H1 (cell line): ENCODE data around the gene TMEM198. TPM values are rescaled to one million over a fixed set of nuclear protein-coding genes. Genes with fewer than 3 reads are reported as not detected.

ENCODE experiments used
- CTCF ChIA-PET: fragments of 300-600 bp; sonication (Branson Sonifier 250); formaldehyde crosslinking; loops from one replicate; lab custom pipeline; 2021; ENCODE audit not compliant: partially characterized antibody; lab: Charles Lee
- POLR2A ChIA-PET: fragments of 300-600 bp; sonication (Branson Sonifier 250); formaldehyde crosslinking; loops from one replicate; lab custom pipeline; 2021; ENCODE audit warnings: inconsistent platforms; ENCODE audit not compliant: partially characterized antibody; lab: Charles Lee
- DNase-seq, 2 experiments: peaks; one replicate each; pipeline versions ENCODE4 v3.0.0 to v3.0.0-alpha.2; 2010 to 2022; ENCODE audit warnings: low spot score in 2 of 2, low read depth in 1 of 2, mixed read lengths in 1 of 2
- FAIRE-seq: peaks from 2 replicates; lab custom pipeline; 2011; peaks lifted over from hg19 to GRCh38; lab: Jason Lieb, UNC
- H2AFZ ChIP-seq: 2 replicates; pipeline ENCODE4 v1.8.1; 2012; ENCODE audit warnings: low read length, inconsistent platforms
- H2AK5ac ChIP-seq: 2 replicates; pipeline ENCODE4 v1.6.1; 2013; ENCODE audit warnings: low read depth, low read length
- H2BK120ac ChIP-seq: replicated peaks from 2 replicates; pipeline ENCODE3; 2013; ENCODE audit warnings: low read depth, low read length, inconsistent platforms
- H2BK12ac ChIP-seq: 2 replicates; pipeline ENCODE4 v1.6.1; 2013; ENCODE audit warnings: low read depth, low read length
- H2BK15ac ChIP-seq: 2 replicates; pipeline ENCODE4 v1.6.1; 2013; ENCODE audit warnings: low read length
- H2BK20ac ChIP-seq: 2 replicates; pipeline ENCODE4 v1.6.1; 2013; ENCODE audit warnings: low read length
- H2BK5ac ChIP-seq: 2 replicates; pipeline ENCODE4 v1.6.1; 2013; ENCODE audit warnings: low read depth, low read length
- H3K14ac ChIP-seq: 2 replicates; pipeline ENCODE4 v1.6.1; 2013; ENCODE audit warnings: inconsistent platforms; ENCODE audit not compliant: insufficient read length
- H3K18ac ChIP-seq: 2 replicates; pipeline ENCODE4 v1.6.1; 2013; ENCODE audit warnings: low read length; ENCODE audit errors: extremely low read depth
- H3K23ac ChIP-seq: 2 replicates; pipeline ENCODE4 v1.6.1; 2013; ENCODE audit warnings: inconsistent platforms; ENCODE audit not compliant: insufficient read length
- H3K23me2 ChIP-seq: 2 replicates; pipeline ENCODE4 v1.6.1; 2013; ENCODE audit warnings: low read depth, low read length
- H3K27ac ChIP-seq: 2 replicates; pipeline ENCODE4 v1.6.1; 2011; ENCODE audit warnings: low read depth, low read length, inconsistent platforms
- H3K27me3 ChIP-seq, 4 experiments: replicated peaks in 1 of 4; 1 replicate in 1 of 4; 2 replicates in 3 of 4; pipeline versions ENCODE4 v1.6.1 to v1.8.1; 2011 to 2013; ENCODE audit warnings: low read length in 3 of 4, mild to moderate bottlenecking in 3 of 4, inconsistent platforms in 2 of 4, mixed read lengths in 2 of 4, moderate library complexity in 1 of 4; ENCODE audit not compliant: control insufficient read depth in 3 of 4, insufficient read depth in 3 of 4; ENCODE audit errors: extremely low read depth in 1 of 4
- H3K36me3 ChIP-seq, 4 experiments: 2 replicates each; pipeline versions ENCODE4 v1.6.1 to v1.8.1; 2011 to 2013; ENCODE audit warnings: mild to moderate bottlenecking in 4 of 4, low read length in 3 of 4, moderate library complexity in 2 of 4, control low read depth in 1 of 4, inconsistent platforms in 1 of 4; ENCODE audit not compliant: insufficient read depth in 4 of 4, control insufficient read depth in 2 of 4
- H3K4ac ChIP-seq: replicated peaks from 2 replicates; pipeline ENCODE3; 2013; ENCODE audit warnings: low read length, low read depth, mixed read lengths, inconsistent platforms; ENCODE audit not compliant: insufficient read length
- H3K4me1 ChIP-seq, 4 experiments: replicated peaks in 1 of 4; 1 replicate in 1 of 4; 2 replicates in 3 of 4; pipeline versions ENCODE4 v1.6.1 to v1.8.1; 2011 to 2013; ENCODE audit warnings: low read length in 3 of 4, inconsistent platforms in 2 of 4, mixed read lengths in 1 of 4; ENCODE audit not compliant: insufficient read depth in 4 of 4, control insufficient read depth in 3 of 4
- H3K4me2 ChIP-seq, 2 experiments: 2 replicates each; pipeline versions ENCODE4 v1.6.1 to v1.8.1; 2011 to 2013; ENCODE audit warnings: low read depth in 2 of 2, low read length in 2 of 2, control low read depth in 1 of 2, inconsistent platforms in 1 of 2, mild to moderate bottlenecking in 1 of 2; ENCODE audit not compliant: insufficient read depth in 1 of 2
- H3K4me3 ChIP-seq, 4 experiments: fragments of 200-600, 300-600 bp in 1 of 4; sonication (generic), shearing (Covaris generic), sonication (Bioruptor Twin) in 1 of 4; 2 replicates each; pipeline versions ENCODE4 v1.5.1 to v1.8.1; 2011 to 2016; ENCODE audit warnings: low read length in 4 of 4, low read depth in 3 of 4, control low read depth in 2 of 4, inconsistent platforms in 2 of 4, mild to moderate bottlenecking in 2 of 4, mixed read lengths in 1 of 4, moderate library complexity in 1 of 4; ENCODE audit not compliant: insufficient read depth in 2 of 4; ENCODE audit errors: extremely low read depth in 1 of 4
- H3K56ac ChIP-seq: replicated peaks from 2 replicates; pipeline ENCODE3; 2013; ENCODE audit warnings: low read depth, mild to moderate bottlenecking, mixed read lengths, low read length, inconsistent platforms; ENCODE audit not compliant: insufficient read length
- H3K79me1 ChIP-seq: 2 replicates; pipeline ENCODE4 v1.6.1; 2013; ENCODE audit warnings: low read depth, low read length, control low read depth
- H3K79me2 ChIP-seq, 2 experiments: 2 replicates each; pipeline versions ENCODE4 v1.6.1 to v1.8.1; 2012 to 2013; ENCODE audit warnings: low read length in 2 of 2, mild to moderate bottlenecking in 2 of 2, inconsistent platforms in 1 of 2; ENCODE audit not compliant: insufficient read depth in 2 of 2, control insufficient read depth in 1 of 2
- H3K9ac ChIP-seq, 4 experiments: replicated peaks in 1 of 4; 1 replicate in 1 of 4; 2 replicates in 3 of 4; pipeline versions ENCODE4 v1.6.1 to v1.8.1; 2011 to 2013; ENCODE audit warnings: low read depth in 3 of 4, low read length in 3 of 4, control low read depth in 2 of 4, mild to moderate bottlenecking in 2 of 4, moderate library complexity in 2 of 4, inconsistent platforms in 1 of 4; ENCODE audit errors: extremely low read depth in 1 of 4
- H3K9me3 ChIP-seq, 2 experiments: 2 replicates each; pipeline versions ENCODE4 v1.6.1 to v1.8.1; 2012 to 2013; ENCODE audit warnings: mild to moderate bottlenecking in 2 of 2, moderate library complexity in 2 of 2, control low read depth in 1 of 2, inconsistent platforms in 1 of 2, low read depth in 1 of 2, low read length in 1 of 2, mixed read lengths in 1 of 2; ENCODE audit not compliant: insufficient read depth in 2 of 2
- H4K20me1 ChIP-seq, 2 experiments: replicated peaks in 1 of 2; 2 replicates each; pipeline versions ENCODE3 to v1.8.1; 2011 to 2013; ENCODE audit warnings: inconsistent platforms in 2 of 2, low read length in 2 of 2, mild to moderate bottlenecking in 1 of 2; ENCODE audit not compliant: insufficient read depth in 2 of 2, control insufficient read depth in 1 of 2
- H4K5ac ChIP-seq: 2 replicates; pipeline ENCODE4 v1.6.1; 2013; ENCODE audit warnings: low read length, low read depth, mixed read lengths, inconsistent platforms; ENCODE audit not compliant: insufficient read length
- H4K8ac ChIP-seq: 2 replicates; pipeline ENCODE4 v1.8.0; 2013; ENCODE audit warnings: mild to moderate bottlenecking, moderate library complexity, low read length, inconsistent platforms; ENCODE audit not compliant: insufficient read depth; ENCODE audit errors: extremely low read depth
- H4K91ac ChIP-seq: replicated peaks from 2 replicates; pipeline ENCODE3; 2013; ENCODE audit warnings: low read length, mixed read lengths, inconsistent platforms; ENCODE audit not compliant: insufficient read length
- CBX8 ChIP-seq: fragments of 300-800, 300-1000 bp; sonication (generic); IDR thresholded peaks from 2 replicates; pipeline ENCODE4 v1.7.1; 2016; ENCODE audit warnings: low read depth, low read length, borderline replicate concordance
- POLR2AphosphoS5 ChIP-seq: IDR thresholded peaks from 2 replicates; pipeline ENCODE4 v1.6.1; 2011; ENCODE audit warnings: low read depth, low read length
- POU5F1 ChIP-seq: IDR thresholded peaks from 2 replicates; pipeline ENCODE4 v1.6.1; 2011; ENCODE audit warnings: low read depth, mild to moderate bottlenecking, low read length, moderate library complexity
- SIX5 ChIP-seq: IDR thresholded peaks from 2 replicates; pipeline ENCODE4 v1.6.1; 2011; ENCODE audit warnings: mild to moderate bottlenecking, low read depth, low read length
- TAF7 ChIP-seq: optimal IDR thresholded peaks from 2 replicates; pipeline ENCODE3; 2011; ENCODE audit warnings: low read depth, mild to moderate bottlenecking, inconsistent platforms, low read length, moderate library complexity, borderline replicate concordance
- WGBS, 2 experiments: shearing (Covaris generic) in 1 of 2; methylation state at CpG; one replicate each; pipeline versions ENCODE4 v1.1.6 to v1.1.7; 2013 to 2015; ENCODE audit warnings: low lambda C conversion rate in 2 of 2, mixed read lengths in 2 of 2, inconsistent platforms in 1 of 2, low coverage in 1 of 2, missing lambda C conversion rate in 1 of 2; ENCODE audit not compliant: insufficient replicate concordance in 2 of 2, insufficient coverage in 1 of 2, insufficient read length in 1 of 2; ENCODE audit errors: extremely low coverage in 1 of 2, missing lambda C conversion rate in 1 of 2; 5-methylcytosine and 5-hydroxymethylcytosine counted together
- polyA plus RNA-seq, 7 experiments: library from polyadenylated mRNA; depleted of rRNA in 3 of 7; stranded (reverse) in 5 of 7; unstranded in 2 of 7; fragments of >200 nt in 5 of 7; fragments of 200-250 nt in 2 of 7; gene quantifications; 1 replicate in 5 of 7; 2 replicates in 1 of 7; 4 replicates in 1 of 7; pipeline versions ENCODE4 v1.2.1 to v1.2.3, GENCODE V29; 2011 to 2013; ENCODE audit warnings: missing spikeins in 2 of 7, mixed read lengths in 2 of 7
- total RNA-seq: library from RNA; stranded (reverse); fragmentation: NEBNext Ultra II Directional; extraction: Animal tissue kit (Norgen Biotek cat#: 25700); gene quantifications from 2 replicates; pipeline ENCODE4 v1.2.1, GENCODE V29; 2021

TMEM198 gene
- total and polyA plus RNA-seq, 2 of the 8 experiments (the other 6 are each of a cell fraction or from before 2014, with no cell fraction given), result 10.2 to 10.4 TPM

DNA sequence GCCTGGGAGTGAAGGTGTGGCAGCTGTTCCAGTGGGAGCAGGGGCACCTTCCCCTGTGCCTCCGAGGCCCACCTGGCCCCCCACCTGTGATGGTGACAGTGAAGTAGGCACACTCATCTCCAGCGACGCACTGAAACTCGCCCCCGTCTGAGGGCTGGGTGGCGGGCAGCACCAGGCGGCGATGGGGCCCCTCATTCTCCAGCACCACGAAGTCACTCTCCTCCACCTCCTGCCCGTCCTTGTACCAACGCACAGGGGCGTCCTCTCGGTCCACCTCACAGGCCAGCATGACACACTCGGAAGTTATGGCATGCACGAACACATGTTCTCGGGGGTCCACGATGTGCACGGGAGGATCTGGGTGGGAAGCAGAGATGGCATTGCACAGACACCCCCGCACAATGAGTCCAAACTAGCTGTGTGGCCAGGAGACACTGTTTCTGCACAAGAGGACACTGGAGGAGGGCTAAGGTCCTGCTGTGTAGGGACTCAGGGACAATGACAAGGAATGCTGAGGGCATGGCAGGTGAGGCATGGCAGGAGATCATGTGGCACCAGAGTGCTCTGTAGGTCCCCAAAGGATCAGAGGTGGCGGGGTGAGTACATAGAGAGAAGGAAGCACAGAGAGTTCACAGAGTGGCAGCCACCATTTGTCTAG is 19.6 kb downstream of the TMEM198 start:
- Histone ChIP-seq H3K4me1 (peaks cover 6 to 63% (median 52%) of the 10 kb centered on the region in 4 experiments), H3K4me3 (no peak overlapping the region), H3K36me3 (peaks cover 0 to 48% (median 11%) of the 10 kb centered on the region in 4 experiments; a peak in 6 of 8 replicates), H3K18ac (peak overlapping the region; percentile 34; the same call in 1 of the 2 replicates), H3K27me3 (no peaks in the 10 kb centered on the region), H3K79me1 (0 out of 2 replicates have a peak, but pooled peaks cover 2% of the 10 kb centered on the region), H4K5ac (no peak overlapping the region), H3K23ac (no peak overlapping the region), H2BK12ac (peak overlapping the region; percentile 100), H4K20me1 (no peaks in the 10 kb centered on the region), H2BK5ac (peak overlapping the region; percentile 100; the same call in 1 of the 2 replicates), H2AK5ac (peak overlapping the region; percentile 100), H3K14ac (no peak overlapping the region), H3K56ac (no peak overlapping the region), H3K9me3 (peaks cover 0 to 8% of the 10 kb centered on the region in 2 experiments; a peak in 1 of 4 replicates), H4K8ac (peak overlapping the region; percentile 73; the same call in 1 of the 2 replicates), H3K23me2 (no peaks in the 10 kb centered on the region), H4K91ac (peak overlapping the region; percentile 63), H3K79me2 (peaks cover 0 to 4% of the 10 kb centered on the region in 2 experiments; a peak in 1 of 4 replicates), H3K4me2 (no peak overlapping the region), H3K27ac (0 out of 2 replicates have a peak overlapping the region, but pooled peaks have one; percentile 28), H2BK120ac (no peak overlapping the region), H3K9ac (no peak overlapping the region), H3K4ac (no peak overlapping the region), H2AFZ (no peak overlapping the region), H2BK15ac (peak overlapping the region; percentile 1; the same call in 1 of the 2 replicates), H2BK20ac (peak overlapping the region; percentile 100; the same call in 1 of the 2 replicates)
- FAIRE-seq, result no peak
- no peak for DNase-seq
- CTCF ChIA-PET, result interaction anchor here (1.2 to 19.7 kb wide), 9 partner anchors 13 to 159 kb away, joined by 3 to 293 read pairs (median 51); partner anchors contain the start of genes CHPF, STK11IP and TMEM198
- whole genome bisulfite sequencing, 2 experiments, result 95% methylated on average over 19 of the region's 20 CpGs; no CpG with 5 or more reads in 1 of the 2 experiments
- POLR2A ChIA-PET, result interaction anchor here (0.6 to 18.6 kb wide), 8 partner anchors 4 to 82 kb away, joined by 3 to 293 read pairs (median 45); partner anchors contain the start of genes CHPF, INHA, OBSL1 and STK11IP
- TF ChIP-seq CBX8 (no peak), SIX5 (no peak), POU5F1 (no peak), POLR2AphosphoS5 (0 out of 2 replicates have a peak, but pooled peaks have one; percentile 29), TAF7 (no peak)
